Measurements from ENCODE around the gene EMILIN3. TPM values are rescaled to one million over a fixed set of nuclear protein-coding genes. Genes with fewer than 3 reads are reported as not detected.
A peak's percentile ranks its signal among the peaks of the same experiment; 100 is the strongest.

EMILIN3 gene
- 0.42 TPM for polyA plus RNA-seq (2013, experiment 1 of 2; ENCODE audit: insufficient read length)
- polyA plus RNA-seq (2013, experiment 2 of 2; ENCODE audit: insufficient read length), result 0.16 TPM

GRCh38 chr20:41366546-41367392 is at the start of gene EMILIN3:
TSS of gene EMILIN3 (minus strand) at chr20:41366818. CDS start at chr20:41366634, 184 bp downstream.
- no peak for DNase-seq

- no peak for DNase-seq
Observed at GRCh38 chr20:41415191-41415590, 48.6 kb upstream of the EMILIN3 start.

- no peak for DNase-seq
Observed at GRCh38 chr20:41413169-41413568, 46.6 kb upstream of the EMILIN3 start.

- DNase-seq, result no peak
Observed at GRCh38 chr20:41412324-41413120, 45.9 kb upstream of the EMILIN3 start.

- peak; percentile 54 for DNase-seq
Observed at GRCh38 chr20:41411391-41411847, 44.8 kb upstream of the EMILIN3 start.

- peak; percentile 13 for DNase-seq
Observed at GRCh38 chr20:41408986-41409385, 42.4 kb upstream of the EMILIN3 start.

GRCh38 chr20:41408156-41408794 is 41.7 kb upstream of the EMILIN3 start:
- DNase-seq, result no peak

- DNase-seq, result no peak
Observed at GRCh38 chr20:41407607-41408006, 41.0 kb upstream of the EMILIN3 start.

- DNase-seq, result no peak
Observed at GRCh38 chr20:41406896-41407444, 40.4 kb upstream of the EMILIN3 start.

- DNase-seq, result no peak
Observed at GRCh38 chr20:41406353-41406752, 39.7 kb upstream of the EMILIN3 start.

- no peak for DNase-seq
Observed at GRCh38 chr20:41405436-41405835, 38.8 kb upstream of the EMILIN3 start.

- DNase-seq, result no peak
Observed at GRCh38 chr20:41403604-41404003, 37.0 kb upstream of the EMILIN3 start.

- DNase-seq, result no peak
Observed at GRCh38 chr20:41398408-41398807, 31.8 kb upstream of the EMILIN3 start.

- no peak for DNase-seq
Observed at GRCh38 chr20:41395667-41396664, 29.3 kb upstream of the EMILIN3 start.

GRCh38 chr20:41394931-41395666 is 28.5 kb upstream of the EMILIN3 start:
- no peak for DNase-seq

- DNase-seq, result no peak
Observed at GRCh38 chr20:41394081-41394480, 27.5 kb upstream of the EMILIN3 start.

GRCh38 chr20:41393705-41394066 is 27.1 kb upstream of the EMILIN3 start:
- DNase-seq, result no peak

- no peak for DNase-seq
Observed at GRCh38 chr20:41392871-41393704, 26.5 kb upstream of the EMILIN3 start.

- no peak for DNase-seq
Observed at GRCh38 chr20:41392295-41392694, 25.7 kb upstream of the EMILIN3 start.

- DNase-seq, result peak; percentile 53
Observed at GRCh38 chr20:41391587-41392001, 25.0 kb upstream of the EMILIN3 start.
